ENCODE measurements around the gene RAB14.

The RAB14 gene

DNA sequence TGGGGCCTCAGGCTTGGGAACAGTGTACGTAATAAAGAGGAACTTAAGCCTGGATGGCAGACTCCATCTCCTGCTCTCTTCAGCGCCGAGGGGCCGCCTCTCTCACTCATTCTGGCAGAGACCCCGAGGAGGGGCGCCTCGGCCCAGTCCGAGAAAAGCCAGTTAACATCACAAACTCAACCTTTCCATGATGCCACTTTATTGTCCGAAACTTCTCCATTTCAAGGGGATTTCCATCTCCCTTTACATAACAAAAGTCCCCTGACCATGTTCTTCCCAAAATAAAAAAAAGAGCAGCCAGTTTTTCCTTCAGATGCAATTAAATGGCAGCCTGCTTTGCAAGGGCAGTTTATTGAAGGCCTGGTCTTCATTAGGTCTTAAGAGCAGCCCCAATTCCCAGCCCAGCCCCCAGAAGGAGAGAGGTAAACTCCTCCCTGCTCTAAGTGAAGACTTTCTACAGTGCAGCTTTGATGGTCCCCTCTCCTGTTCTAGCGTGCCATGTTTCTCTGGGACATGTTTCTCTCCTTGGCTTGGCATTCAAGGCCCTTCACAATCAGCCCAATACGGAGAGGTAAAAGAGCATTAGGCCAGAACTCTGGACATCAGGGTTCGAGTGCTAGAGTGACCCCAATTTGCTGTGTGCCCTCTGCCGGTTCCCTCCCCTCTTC, 19.5 kb upstream of the RAB14 start:
- DNase-seq (ENCODE audit: extremely low read depth in 1 of 2, low read depth in 1 of 2), result no peak

GRCh38 chr9:121219530-121219929, 17.9 kb upstream of the RAB14 start:
- no peak for DNase-seq (ENCODE audit: extremely low read depth in 1 of 2, low read depth in 1 of 2)

DNA sequence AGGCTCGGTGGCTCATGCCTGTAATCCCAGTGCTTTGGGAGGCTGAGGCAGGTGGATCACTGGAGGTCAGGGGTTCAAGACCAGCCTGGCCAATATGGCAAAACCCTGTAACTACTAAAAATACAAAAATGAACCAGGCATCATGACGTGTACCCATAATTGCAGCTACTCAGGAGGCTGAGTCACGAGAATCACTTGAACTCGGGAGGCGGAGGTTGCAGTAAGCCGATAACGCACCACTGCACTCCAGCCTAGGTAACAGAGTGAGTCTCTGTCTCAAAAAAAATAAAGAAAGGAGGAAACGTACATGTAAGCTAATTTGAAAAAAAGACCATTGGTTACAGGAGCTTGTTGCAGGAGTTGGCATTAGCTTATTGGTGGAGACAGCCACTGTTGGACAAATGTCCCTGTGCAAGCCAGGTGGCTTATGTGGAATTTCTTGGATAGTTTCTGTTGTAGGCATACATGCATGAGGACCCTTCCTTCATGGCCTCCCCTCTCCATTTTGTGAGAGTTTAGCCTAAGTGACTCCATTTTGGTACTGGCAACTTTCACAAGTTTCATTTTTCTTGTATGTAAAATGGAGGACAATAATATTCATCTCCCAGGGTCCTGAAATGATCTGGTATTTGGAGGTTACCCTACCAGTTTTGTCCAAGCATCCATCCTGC, 16.8 kb upstream of the RAB14 start:
- no peak for DNase-seq (ENCODE audit: extremely low read depth in 1 of 2, low read depth in 1 of 2)

GRCh38 chr9:121217609-121218292, 16.1 kb upstream of the RAB14 start:
- no peak for DNase-seq (ENCODE audit: extremely low read depth in 1 of 2, low read depth in 1 of 2)

GRCh38 chr9:121216271-121216805, 14.7 kb upstream of the RAB14 start:
- no peak for DNase-seq (ENCODE audit: extremely low read depth in 1 of 2, low read depth in 1 of 2)

GRCh38 chr9:121214005-121214404, 12.3 kb upstream of the RAB14 start:
- DNase-seq (ENCODE audit: extremely low read depth in 1 of 2, low read depth in 1 of 2), result no peak

GRCh38 chr9:121213136-121213806, 11.6 kb upstream of the RAB14 start:
- peak; percentile 14 to 39 for DNase-seq (ENCODE audit: extremely low read depth in 1 of 2, low read depth in 1 of 2)

DNA sequence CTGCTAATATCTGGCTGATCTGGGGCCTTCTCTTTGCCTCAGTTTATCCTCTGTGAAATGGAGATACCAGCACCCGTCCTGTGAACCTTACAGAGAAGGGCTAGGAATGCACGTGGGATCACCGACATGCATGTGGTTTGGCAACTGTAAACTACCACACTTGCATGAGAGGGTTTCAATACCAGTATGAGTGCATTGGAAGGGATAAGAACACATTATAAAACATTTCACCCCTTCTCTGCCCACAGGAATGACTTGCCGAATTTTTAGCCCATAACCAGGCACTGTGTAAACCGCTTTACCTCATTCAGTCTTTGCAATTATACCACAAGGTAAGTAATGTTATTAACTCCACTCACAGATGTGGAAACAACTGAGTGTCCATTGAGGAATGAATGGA, 8.9 kb upstream of the RAB14 start:
- no peak for DNase-seq (ENCODE audit: extremely low read depth in 1 of 2, low read depth in 1 of 2)

GRCh38 chr9:121207371-121207940, 5.8 kb upstream of the RAB14 start:
- no peak for DNase-seq (ENCODE audit: extremely low read depth in 1 of 2, low read depth in 1 of 2)

- no peak for DNase-seq (ENCODE audit: extremely low read depth in 1 of 2, low read depth in 1 of 2)
Observed at GRCh38 chr9:121206516-121207370, 5.1 kb upstream of the RAB14 start.

DNA sequence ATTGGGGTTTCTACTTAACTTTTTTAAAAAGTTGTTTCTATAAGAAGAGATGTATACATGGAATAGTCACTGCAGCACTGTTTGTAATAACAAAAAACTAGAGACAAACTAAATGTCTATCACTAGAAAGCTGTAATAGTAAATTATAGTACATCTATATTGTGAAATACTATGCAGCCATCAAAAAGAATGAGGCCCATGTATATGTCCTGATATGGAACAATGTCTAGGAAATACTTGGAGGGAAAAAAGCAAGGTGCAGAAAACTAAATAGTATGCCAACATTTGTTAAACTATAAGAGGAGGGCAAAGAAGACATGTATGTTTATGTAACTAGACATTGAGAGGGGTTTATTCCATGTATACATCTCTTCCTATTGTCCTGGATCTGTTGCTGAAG, 2.9 kb upstream of the RAB14 start:
- DNase-seq (ENCODE audit: extremely low read depth in 1 of 2, low read depth in 1 of 2), result no peak

DNA sequence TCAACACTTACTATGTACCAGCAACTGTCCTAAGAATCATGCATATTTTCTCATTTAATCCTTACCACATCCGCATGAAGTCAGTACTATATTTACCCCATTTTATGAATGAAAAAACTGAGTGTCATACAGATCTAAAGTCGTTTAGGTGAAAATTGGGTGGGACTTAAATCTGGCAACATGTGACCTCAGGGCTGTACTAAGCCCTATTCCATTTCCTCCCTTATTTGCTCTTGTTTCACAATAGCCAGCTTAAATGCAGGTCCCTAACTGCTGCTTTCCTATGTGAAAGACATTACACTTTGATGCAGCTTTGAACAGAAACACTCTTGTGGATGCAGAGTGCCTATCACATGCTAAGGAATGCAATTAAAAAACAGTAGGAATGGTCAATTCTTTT, 2.5 kb upstream of the RAB14 start:
- DNase-seq (ENCODE audit: extremely low read depth in 1 of 2, low read depth in 1 of 2), result no peak

DNA sequence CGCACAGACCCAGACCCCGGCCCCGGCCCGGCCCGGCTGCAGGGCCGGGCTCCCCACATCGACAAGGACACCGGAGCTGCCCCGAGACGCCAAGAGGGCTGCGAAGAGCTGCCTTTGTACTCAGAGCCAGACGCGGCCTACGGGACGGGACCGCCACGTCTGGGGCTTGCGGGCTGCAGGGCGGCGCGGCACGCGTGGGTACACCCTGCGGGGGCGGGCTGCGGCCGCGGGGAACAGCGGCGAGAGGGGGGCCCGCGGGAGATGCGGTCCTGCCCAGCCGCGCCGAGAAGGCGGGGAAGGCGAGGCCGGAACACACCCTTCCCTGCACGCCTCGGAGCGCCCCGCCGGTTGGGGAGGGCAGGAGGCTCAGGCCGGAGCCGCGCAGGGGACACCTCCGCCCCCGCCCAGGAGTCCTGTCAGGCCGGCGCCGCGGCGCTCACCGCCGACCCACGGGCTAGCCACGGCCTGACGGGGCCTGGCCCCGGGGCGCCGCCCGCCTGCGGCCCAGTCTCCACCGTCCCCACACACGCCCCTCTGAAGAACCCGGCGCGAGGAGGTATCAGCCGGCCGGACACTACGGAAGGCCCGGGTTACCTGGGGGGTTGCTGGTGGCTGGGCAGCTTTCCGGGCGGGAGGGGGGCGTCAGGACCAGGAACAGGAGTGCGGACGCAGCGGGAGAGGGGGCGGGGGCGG, 478 bp downstream of the RAB14 start:
- DNase-seq (ENCODE audit: extremely low read depth in 1 of 2, low read depth in 1 of 2), result peak; percentile 10 to 24

GRCh38 chr9:121200356-121200755, 1.3 kb downstream of the RAB14 start:
- no peak for DNase-seq (ENCODE audit: extremely low read depth in 1 of 2, low read depth in 1 of 2)

- no peak for DNase-seq (ENCODE audit: extremely low read depth in 1 of 2, low read depth in 1 of 2)
Observed at GRCh38 chr9:121199921-121200320, 1.7 kb downstream of the RAB14 start.

DNA sequence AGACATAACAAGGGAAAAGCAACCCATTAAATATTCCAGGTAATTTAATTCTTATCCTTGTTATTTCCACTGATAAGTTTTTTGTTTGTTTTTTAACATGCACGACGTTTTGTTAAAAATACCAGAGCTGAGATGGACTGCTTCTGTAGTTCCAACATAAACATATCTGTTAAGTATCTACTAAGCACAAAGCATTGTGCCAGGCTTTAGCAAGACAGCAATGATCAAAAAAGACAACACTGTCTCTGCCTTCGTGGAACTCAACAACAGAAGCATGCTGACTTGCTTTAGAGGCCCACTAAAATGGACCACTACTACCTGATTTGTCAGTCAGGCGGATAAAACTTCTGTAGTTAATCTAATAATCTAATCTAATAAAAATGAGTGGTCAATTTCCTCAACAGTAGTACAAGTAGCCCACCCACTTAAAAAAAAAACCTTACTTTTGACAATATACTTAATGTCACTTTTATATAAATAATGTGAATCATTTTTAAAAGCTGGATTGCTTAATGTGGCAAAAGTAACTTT, 3.1 kb downstream of the RAB14 start:
- no peak for DNase-seq (ENCODE audit: extremely low read depth in 1 of 2, low read depth in 1 of 2)

GRCh38 chr9:121197132-121197531, 4.5 kb downstream of the RAB14 start:
- no peak for DNase-seq (ENCODE audit: extremely low read depth in 1 of 2, low read depth in 1 of 2)

GRCh38 chr9:121196389-121196788, 5.3 kb downstream of the RAB14 start:
- no peak for DNase-seq (ENCODE audit: extremely low read depth in 1 of 2, low read depth in 1 of 2)

DNA sequence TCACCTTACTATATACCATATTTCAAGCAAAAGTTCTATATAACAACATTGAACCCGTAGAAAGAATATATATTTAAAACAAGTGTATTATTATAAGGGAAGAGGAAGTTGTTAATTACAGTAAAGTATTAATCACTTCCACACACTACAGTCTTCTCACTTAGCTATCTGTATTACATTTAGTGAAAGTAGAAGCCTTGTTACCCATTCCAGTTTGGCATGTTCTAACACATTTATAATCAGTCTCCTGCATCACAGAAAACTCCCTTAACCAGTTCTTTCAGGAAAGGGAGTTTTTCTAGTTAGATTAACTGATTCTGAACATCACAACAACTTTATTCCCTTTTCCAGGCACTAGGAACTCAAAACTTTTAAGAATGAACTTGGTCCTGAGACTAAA, 6.9 kb downstream of the RAB14 start:
- no peak for DNase-seq (ENCODE audit: extremely low read depth in 1 of 2, low read depth in 1 of 2)
